GM19463 (cell line): ENCODE results near the gene TNFRSF4.

Experiments
- ATAC-seq: cut with Tn5 transposase; IDR thresholded peaks from one replicate; pipeline ENCODE4 v1.9.1; 2021; ENCODE audit warnings: mild to moderate bottlenecking, moderate library complexity; ENCODE audit not compliant: unreplicated experiment

Gene TNFRSF4

GRCh38 chr1:1234180-1234808 is 20.3 kb upstream of the TNFRSF4 start:
- ATAC-seq, result no peak

GRCh38 chr1:1233567-1233892 is 19.6 kb upstream of the TNFRSF4 start:
- no peak for ATAC-seq

GRCh38 chr1:1232796-1233566 is 19.0 kb upstream of the TNFRSF4 start:
- ATAC-seq, result no peak

GRCh38 chr1:1232208-1232795 is 18.3 kb upstream of the TNFRSF4 start, which contains the start of gene B3GALT6:
TSS of gene B3GALT6 (plus strand) at chr1:1232237. CDS start at chr1:1232279, 42 bp downstream.
- peak; percentile 24 for ATAC-seq

- peak; percentile 89 for ATAC-seq
Observed at GRCh38 chr1:1231400-1232207, 17.7 kb upstream of the TNFRSF4 start, which contains the start of gene SDF4. TSS of gene SDF4 (minus strand) at chr1:1232001. CDS start at chr1:1228772, 3,229 bp downstream.

GRCh38 chr1:1230656-1231399 is 16.9 kb upstream of the TNFRSF4 start:
- no peak for ATAC-seq

- ATAC-seq, result no peak
Observed at GRCh38 chr1:1229770-1230169, 15.8 kb upstream of the TNFRSF4 start.

- ATAC-seq, result no peak
Observed at GRCh38 chr1:1228596-1229321, 14.8 kb upstream of the TNFRSF4 start.

GRCh38 chr1:1228187-1228586 is 14.2 kb upstream of the TNFRSF4 start:
- no peak for ATAC-seq

- no peak for ATAC-seq
Observed at GRCh38 chr1:1227386-1227785, 13.4 kb upstream of the TNFRSF4 start.

- ATAC-seq, result no peak
Observed at GRCh38 chr1:1226566-1227362, 12.8 kb upstream of the TNFRSF4 start.

GRCh38 chr1:1225913-1226312 is 12.0 kb upstream of the TNFRSF4 start:
- no peak for ATAC-seq

- ATAC-seq, result no peak
Observed at GRCh38 chr1:1225238-1225845, 11.4 kb upstream of the TNFRSF4 start.

- ATAC-seq, result no peak
Observed at GRCh38 chr1:1223891-1224290, 9.9 kb upstream of the TNFRSF4 start.

- no peak for ATAC-seq
Observed at GRCh38 chr1:1223321-1223720, 9.4 kb upstream of the TNFRSF4 start.

GRCh38 chr1:1222575-1223225 is 8.7 kb upstream of the TNFRSF4 start:
- ATAC-seq, result no peak

- no peak for ATAC-seq
Observed at GRCh38 chr1:1221887-1222574, 8.1 kb upstream of the TNFRSF4 start.

- no peak for ATAC-seq
Observed at GRCh38 chr1:1220197-1220596, 6.2 kb upstream of the TNFRSF4 start.
